Midbrain (tissue), 1 donor: ENCODE results near the gene FKBP9.
"Not testable (repeated sequence)": the region's sequence is repeated elsewhere in the genome, so short reads cannot be mapped to it uniquely, and the experiment has no call there.

Experiments
- DNase-seq: peaks from one replicate; lab custom pipeline; 2025; lab: John Stamatoyannopoulos, UW

The FKBP9 gene

GRCh38 chr7:32948202-32948601 is 9.0 kb upstream of the FKBP9 start:
- DNase-seq = no peak

GRCh38 chr7:32952876-32953275 is 4.4 kb upstream of the FKBP9 start:
- no peak for DNase-seq

- no peak for DNase-seq
Observed at GRCh38 chr7:32958046-32959025, 1.1 kb downstream of the FKBP9 start.

GRCh38 chr7:32963880-32964301 is 6.7 kb downstream of the FKBP9 start:
- not testable (repeated sequence) for DNase-seq

- peak; percentile 14 for DNase-seq
Observed at GRCh38 chr7:32964461-32965159, 7.4 kb downstream of the FKBP9 start.

GRCh38 chr7:32966489-32967267 is 9.4 kb downstream of the FKBP9 start:
- not testable (repeated sequence) for DNase-seq

- not testable (repeated sequence) for DNase-seq
Observed at GRCh38 chr7:32967268-32967582, 10.0 kb downstream of the FKBP9 start.

GRCh38 chr7:32971967-32972366 is 14.7 kb downstream of the FKBP9 start:
- DNase-seq = not testable (repeated sequence)

GRCh38 chr7:32977159-32977558 is 19.9 kb downstream of the FKBP9 start:
- not testable (repeated sequence) for DNase-seq

- not testable (repeated sequence) for DNase-seq
Observed at GRCh38 chr7:32979246-32979645, 22.0 kb downstream of the FKBP9 start.

- not testable (repeated sequence) for DNase-seq
Observed at GRCh38 chr7:32979902-32980301, 22.7 kb downstream of the FKBP9 start.

GRCh38 chr7:32988148-32988547 is 30.9 kb downstream of the FKBP9 start:
- not testable (repeated sequence) for DNase-seq

- not testable (repeated sequence) for DNase-seq
Observed at GRCh38 chr7:32991068-32991585, 33.9 kb downstream of the FKBP9 start.

GRCh38 chr7:32991975-32992700 is 34.9 kb downstream of the FKBP9 start:
- DNase-seq = not testable (repeated sequence)

GRCh38 chr7:32992750-32993149 is 35.5 kb downstream of the FKBP9 start:
- not testable (repeated sequence) for DNase-seq

- not testable (repeated sequence) for DNase-seq
Observed at GRCh38 chr7:32997956-32998355, 40.7 kb downstream of the FKBP9 start.

- DNase-seq = not testable (repeated sequence)
Observed at GRCh38 chr7:32998361-32999171, 41.3 kb downstream of the FKBP9 start.

- not testable (repeated sequence) for DNase-seq
Observed at GRCh38 chr7:32999380-32999779, 42.1 kb downstream of the FKBP9 start.

- DNase-seq = not testable (repeated sequence)
Observed at GRCh38 chr7:33003111-33003510, 45.9 kb downstream of the FKBP9 start.

- DNase-seq = not testable (repeated sequence)
Observed at GRCh38 chr7:33004104-33004616, 46.9 kb downstream of the FKBP9 start.
